Parathyroid adenoma (tissue), 2 donors: ENCODE results near the gene TSEN2.

Source experiments
- H2AFZ ChIP-seq: fragments of 300-600 bp; sonication (generic); one replicate; pipeline ENCODE4 v1.7.0; 2017; ENCODE audit warnings: antibody characterized with exemption, mild to moderate bottlenecking
- H3K27ac ChIP-seq: fragments of 300-600 bp; sonication (generic); one replicate; pipeline ENCODE4 v1.7.0; 2017
- H3K27me3 ChIP-seq: fragments of 300-600 bp; sonication (generic); one replicate; pipeline ENCODE4 v1.7.0; 2017; ENCODE audit warnings: low read length; ENCODE audit not compliant: control insufficient read depth, insufficient read depth
- H3K36me3 ChIP-seq: fragments of 300-600 bp; sonication (generic); one replicate; pipeline ENCODE4 v1.7.0; 2017; ENCODE audit warnings: low read length; ENCODE audit not compliant: control insufficient read depth, insufficient read depth
- H3K4me1 ChIP-seq: fragments of 300-600 bp; sonication (generic); one replicate; pipeline ENCODE4 v1.7.0; 2017; ENCODE audit warnings: control low read depth
- H3K4me2 ChIP-seq: fragments of 300-600 bp; sonication (generic); one replicate; pipeline ENCODE4 v1.7.0; 2017; ENCODE audit warnings: low read length
- H3K4me3 ChIP-seq: fragments of 300-600 bp; sonication (generic); one replicate; pipeline ENCODE4 v1.7.0; 2017; ENCODE audit warnings: low read depth, low read length
- H3K79me2 ChIP-seq: fragments of 300-600 bp; sonication (generic); one replicate; pipeline ENCODE4 v1.7.0; 2017; ENCODE audit warnings: control low read depth
- H3K9ac ChIP-seq: fragments of 300-600 bp; sonication (generic); one replicate; pipeline ENCODE4 v1.7.0; 2017; ENCODE audit warnings: mild to moderate bottlenecking
- H3K9me3 ChIP-seq: fragments of 300-600 bp; sonication (generic); one replicate; pipeline ENCODE4 v1.7.0; 2017; ENCODE audit warnings: low read length; ENCODE audit not compliant: control insufficient read depth
- TF ChIP-seq, protein P1 (sequence below): fragments of 300-600 bp; sonication (generic); IDR thresholded peaks from one replicate; pipeline ENCODE4 v1.7.0; 2017; ENCODE audit warnings: antibody characterized with exemption, mild to moderate bottlenecking
- donor health status: primary hyperparathyroidism.

TSEN2 gene

DNA sequence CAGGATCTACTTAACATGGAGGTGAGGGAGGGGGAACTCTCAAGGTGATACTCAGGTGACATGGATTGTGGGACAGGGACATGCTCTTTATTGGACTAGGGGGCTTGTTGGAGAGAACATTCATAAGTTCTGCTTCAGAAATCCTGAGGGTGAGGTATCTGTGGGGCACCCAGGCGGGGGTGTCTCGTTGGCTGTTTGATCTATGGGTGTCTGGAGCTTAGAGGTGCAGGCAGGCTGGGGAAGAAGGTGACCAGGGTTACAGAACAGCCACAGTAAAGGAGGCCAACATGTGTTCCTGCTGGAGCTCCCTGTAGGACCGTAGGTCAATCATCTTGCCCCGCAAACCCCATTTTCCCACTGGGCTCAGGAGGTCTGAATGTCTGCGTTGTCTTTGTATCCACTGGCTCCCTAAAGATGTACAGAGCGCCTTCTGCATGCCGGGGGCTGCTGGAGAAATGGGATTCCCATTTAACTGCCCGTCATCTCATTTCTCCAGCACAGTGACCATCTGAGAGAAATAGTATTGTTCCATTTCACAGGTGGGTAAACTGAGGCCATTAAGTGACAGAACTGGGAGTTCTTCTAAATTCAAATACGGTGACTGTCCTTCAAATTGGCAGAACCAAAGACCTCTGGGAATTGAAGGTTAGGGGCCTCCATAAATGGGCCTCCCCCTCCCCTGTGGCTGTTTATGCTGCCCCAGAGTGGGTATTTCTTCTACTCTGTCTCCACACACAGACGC is 40.3 kb upstream of the TSEN2 start:
- Histone ChIP-seq H3K4me1 (peaks cover 13% of the 10 kb centered on the region), H3K36me3 (no peaks in the 10 kb centered on the region), H3K27me3 (no peaks in the 10 kb centered on the region), H3K4me2 (no peak overlapping the region), H3K9ac (no peak overlapping the region), H3K4me3 (no peak overlapping the region), H3K79me2 (no peaks in the 10 kb centered on the region), H3K27ac (peak overlapping the region; percentile 29), H2AFZ (peak overlapping the region; percentile 94), H3K9me3 (no peaks in the 10 kb centered on the region)
- TF ChIP-seq, protein P1, sequence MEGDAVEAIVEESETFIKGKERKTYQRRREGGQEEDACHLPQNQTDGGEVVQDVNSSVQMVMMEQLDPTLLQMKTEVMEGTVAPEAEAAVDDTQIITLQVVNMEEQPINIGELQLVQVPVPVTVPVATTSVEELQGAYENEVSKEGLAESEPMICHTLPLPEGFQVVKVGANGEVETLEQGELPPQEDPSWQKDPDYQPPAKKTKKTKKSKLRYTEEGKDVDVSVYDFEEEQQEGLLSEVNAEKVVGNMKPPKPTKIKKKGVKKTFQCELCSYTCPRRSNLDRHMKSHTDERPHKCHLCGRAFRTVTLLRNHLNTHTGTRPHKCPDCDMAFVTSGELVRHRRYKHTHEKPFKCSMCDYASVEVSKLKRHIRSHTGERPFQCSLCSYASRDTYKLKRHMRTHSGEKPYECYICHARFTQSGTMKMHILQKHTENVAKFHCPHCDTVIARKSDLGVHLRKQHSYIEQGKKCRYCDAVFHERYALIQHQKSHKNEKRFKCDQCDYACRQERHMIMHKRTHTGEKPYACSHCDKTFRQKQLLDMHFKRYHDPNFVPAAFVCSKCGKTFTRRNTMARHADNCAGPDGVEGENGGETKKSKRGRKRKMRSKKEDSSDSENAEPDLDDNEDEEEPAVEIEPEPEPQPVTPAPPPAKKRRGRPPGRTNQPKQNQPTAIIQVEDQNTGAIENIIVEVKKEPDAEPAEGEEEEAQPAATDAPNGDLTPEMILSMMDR = no peak

DNA sequence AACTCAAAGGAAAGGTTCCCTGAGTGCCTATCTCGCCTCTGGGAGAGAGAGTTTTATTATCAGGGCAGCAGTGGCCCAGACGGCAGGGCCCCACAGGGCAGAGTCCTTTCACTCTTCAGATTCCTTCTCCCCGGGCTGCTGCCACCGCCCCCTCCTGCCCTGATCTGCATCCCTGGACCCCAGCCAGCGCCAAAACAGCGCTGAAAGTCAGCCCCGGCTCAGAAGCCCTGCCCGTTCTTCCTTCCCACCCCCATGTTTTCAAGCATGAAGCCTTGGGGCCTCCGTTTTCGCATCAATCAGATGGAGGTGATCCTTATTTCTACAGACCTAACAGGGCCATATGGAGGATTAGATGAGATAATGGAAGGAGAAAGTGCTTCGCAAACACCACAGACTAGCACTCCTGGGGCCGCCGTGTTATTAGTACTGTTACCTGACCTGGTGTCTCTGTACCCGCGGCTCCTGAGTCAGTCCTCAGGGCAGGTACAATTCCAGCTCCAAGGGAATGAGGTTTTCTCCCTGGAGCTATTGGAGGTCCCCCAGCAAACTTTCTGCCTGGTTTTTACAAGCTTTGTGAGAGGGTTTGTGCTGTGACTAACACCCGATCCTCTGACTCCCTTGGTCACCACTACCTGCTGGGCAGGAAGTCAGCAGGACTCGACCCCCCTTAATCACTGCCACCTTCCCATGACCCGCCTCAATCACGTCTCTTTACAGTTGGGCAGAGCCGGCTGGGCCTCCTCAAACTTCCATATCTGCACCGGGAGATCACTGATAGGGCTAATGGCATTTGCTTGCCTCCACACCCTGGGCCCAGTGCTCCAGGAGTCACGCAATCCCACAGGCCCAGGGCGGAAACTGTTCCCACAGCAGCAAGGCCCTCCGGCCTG is 39.5 kb upstream of the TSEN2 start:
- peak overlapping the region; percentile 29 for H3K27ac ChIP-seq
- H3K9me3 ChIP-seq = no peaks in the 10 kb centered on the region
- H3K27me3 ChIP-seq = no peaks in the 10 kb centered on the region
- H2AFZ ChIP-seq = peak overlapping the region; percentile 94
- no peaks in the 10 kb centered on the region for H3K79me2 ChIP-seq
- no peak overlapping the region for H3K4me3 ChIP-seq
- no peak overlapping the region for H3K4me2 ChIP-seq
- H3K9ac ChIP-seq = no peak overlapping the region
- H3K36me3 ChIP-seq = no peaks in the 10 kb centered on the region
- peaks cover 13% of the 10 kb centered on the region for H3K4me1 ChIP-seq
- TF ChIP-seq, protein P1 = no peak

DNA sequence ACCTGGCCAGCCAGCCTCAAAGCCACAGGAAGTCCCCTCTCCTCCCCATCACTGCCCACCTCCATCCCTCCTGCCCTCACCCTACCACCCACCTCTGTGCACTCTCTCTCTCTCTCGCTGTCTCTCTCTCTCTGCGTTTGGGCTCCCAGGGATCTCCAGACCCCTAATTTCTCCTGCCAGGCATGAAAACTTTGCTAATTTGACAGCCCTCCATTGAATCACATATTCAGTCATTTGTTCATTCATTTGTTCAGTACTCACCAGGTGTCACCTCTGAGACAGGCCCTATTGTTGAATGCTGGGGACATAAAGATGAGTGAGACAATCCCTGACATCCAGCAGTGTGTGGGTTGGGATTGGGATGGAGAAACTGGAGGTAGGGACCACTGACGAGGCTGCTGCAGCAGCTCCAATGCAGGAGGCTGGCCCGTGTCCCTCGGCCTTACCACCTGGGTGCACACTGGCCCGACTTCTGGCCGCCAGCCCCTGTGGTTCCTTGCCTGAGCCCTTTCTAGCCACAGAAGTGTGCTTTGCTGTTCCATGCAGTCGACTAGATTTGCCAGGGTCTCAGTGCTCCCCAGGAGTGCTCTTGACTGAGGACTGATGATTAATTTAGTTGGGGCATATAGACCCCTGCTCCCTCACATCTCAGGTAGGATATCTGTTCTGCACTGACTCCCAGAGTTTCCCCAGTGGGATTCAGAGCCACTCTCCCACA is 38.6 kb upstream of the TSEN2 start:
- TF ChIP-seq, protein P1 = no peak
- Histone ChIP-seq H3K27me3 (no peaks in the 10 kb centered on the region), H3K4me2 (no peak overlapping the region), H3K27ac (no peak overlapping the region), H3K4me1 (peaks cover 13% of the 10 kb centered on the region), H3K4me3 (no peak overlapping the region), H2AFZ (no peak overlapping the region), H3K36me3 (no peaks in the 10 kb centered on the region), H3K9me3 (no peaks in the 10 kb centered on the region), H3K79me2 (no peaks in the 10 kb centered on the region), H3K9ac (no peak overlapping the region)

DNA sequence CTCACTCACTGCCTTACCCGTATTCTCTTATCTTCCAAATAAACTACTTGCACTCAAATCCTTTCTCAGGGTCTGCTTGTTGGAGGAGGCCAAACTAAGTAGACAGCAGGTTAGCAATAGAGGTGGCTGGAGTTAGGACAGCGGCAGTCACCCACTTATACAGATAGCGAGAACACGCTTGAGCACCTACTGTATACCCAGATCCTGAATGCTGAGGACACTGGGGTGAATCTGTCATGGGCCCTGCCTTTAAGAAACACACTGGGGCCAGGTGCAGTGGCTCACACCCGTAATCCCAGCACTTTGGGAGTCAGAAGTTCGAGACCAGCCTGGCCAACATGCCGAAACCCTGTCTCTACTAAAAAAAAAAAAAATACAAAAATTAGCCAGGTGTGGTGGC is 38.0 kb upstream of the TSEN2 start:
- Histone ChIP-seq H3K4me2 (no peak overlapping the region), H2AFZ (no peak overlapping the region), H3K36me3 (no peaks in the 10 kb centered on the region), H3K27me3 (no peaks in the 10 kb centered on the region), H3K79me2 (no peaks in the 10 kb centered on the region), H3K4me3 (no peak overlapping the region), H3K9me3 (no peaks in the 10 kb centered on the region), H3K4me1 (peaks cover 13% of the 10 kb centered on the region), H3K9ac (no peak overlapping the region), H3K27ac (no peak overlapping the region)
- TF ChIP-seq, protein P1 = no peak
